VCaP (cell line): ENCODE results near the gene GYS2.
"Not testable (repeated sequence)": the region's sequence is repeated elsewhere in the genome, so short reads cannot be mapped to it uniquely, and the experiment has no call there.

Source experiments
- H3K27ac ChIP-seq: fragments of 450-650 bp; 2 replicates; pipeline ENCODE4 v1.5.1; 2017
- TF ChIP-seq, protein P1 (sequence below): fragments of 450-650 bp; conservative IDR thresholded peaks from 2 replicates; pipeline ENCODE4 v1.5.1; 2017; ENCODE audit warnings: mild to moderate bottlenecking, moderate library complexity

Gene GYS2

DNA sequence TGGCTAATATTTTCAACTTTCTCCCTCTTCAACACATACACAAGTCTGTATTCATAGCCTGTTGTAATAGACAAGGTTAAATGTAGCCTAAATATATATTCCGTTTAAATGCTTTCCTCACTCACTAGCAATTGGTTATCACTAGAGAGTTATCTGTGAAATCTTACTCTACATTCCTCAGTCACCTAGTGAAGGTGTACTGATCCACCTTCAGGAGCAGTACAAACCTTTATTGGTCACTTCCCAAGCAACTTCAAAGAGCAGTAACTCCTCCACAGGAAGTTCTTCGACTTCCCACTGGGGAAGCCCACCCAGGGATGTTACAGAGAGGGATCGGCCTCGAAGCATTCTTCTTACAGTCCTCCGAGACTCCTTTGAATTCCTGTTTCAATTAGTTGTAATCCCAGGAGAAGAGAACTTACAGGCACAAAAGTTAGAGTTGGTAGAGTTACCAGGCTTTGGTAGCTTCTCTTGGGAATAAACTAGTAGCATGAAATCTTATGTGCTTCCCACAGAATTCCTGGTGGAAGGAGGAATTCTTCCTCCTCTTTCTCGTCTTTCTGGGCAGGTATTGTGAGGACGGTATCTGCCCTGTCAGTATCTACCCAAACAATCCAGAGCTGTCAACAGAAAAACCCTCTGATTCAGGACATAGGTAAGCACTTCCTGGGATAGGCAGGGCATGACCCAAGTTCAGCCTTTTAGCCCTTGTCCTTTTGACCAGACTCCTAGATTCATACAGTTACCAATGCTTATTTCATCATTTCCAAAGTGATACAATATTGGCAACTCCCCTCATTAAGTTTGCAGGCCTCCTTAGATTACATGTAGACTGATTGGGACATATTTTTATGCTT is at the start of gene GYS2:
Gene GYS2, minus strand, starts transcription at position 603 of the 857 bp plus-strand sequence. Its CDS starts 255 bp downstream, at position 348.
- H3K27ac ChIP-seq, result no peak within 1 kb of the TSS
- TF ChIP-seq, protein P1, sequence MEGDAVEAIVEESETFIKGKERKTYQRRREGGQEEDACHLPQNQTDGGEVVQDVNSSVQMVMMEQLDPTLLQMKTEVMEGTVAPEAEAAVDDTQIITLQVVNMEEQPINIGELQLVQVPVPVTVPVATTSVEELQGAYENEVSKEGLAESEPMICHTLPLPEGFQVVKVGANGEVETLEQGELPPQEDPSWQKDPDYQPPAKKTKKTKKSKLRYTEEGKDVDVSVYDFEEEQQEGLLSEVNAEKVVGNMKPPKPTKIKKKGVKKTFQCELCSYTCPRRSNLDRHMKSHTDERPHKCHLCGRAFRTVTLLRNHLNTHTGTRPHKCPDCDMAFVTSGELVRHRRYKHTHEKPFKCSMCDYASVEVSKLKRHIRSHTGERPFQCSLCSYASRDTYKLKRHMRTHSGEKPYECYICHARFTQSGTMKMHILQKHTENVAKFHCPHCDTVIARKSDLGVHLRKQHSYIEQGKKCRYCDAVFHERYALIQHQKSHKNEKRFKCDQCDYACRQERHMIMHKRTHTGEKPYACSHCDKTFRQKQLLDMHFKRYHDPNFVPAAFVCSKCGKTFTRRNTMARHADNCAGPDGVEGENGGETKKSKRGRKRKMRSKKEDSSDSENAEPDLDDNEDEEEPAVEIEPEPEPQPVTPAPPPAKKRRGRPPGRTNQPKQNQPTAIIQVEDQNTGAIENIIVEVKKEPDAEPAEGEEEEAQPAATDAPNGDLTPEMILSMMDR, result no peak

DNA sequence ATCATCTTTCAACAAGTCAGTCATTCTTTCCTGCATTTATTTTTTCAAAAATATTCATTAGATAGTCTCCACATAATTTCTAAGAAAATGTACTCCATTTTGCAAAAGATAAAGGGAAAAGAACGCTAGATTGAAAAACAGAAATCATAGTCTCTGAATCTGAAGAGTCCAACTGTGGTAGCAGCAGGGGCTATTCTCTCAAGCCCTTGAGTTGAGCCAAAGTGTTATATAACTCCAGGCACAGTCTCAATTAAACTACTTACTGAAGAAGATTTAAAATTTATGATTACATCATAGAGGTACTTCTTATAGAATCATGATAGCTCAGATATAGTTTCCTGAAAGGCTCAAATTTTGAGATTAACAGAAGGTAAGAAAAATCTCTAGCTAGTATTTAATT is 47.2 kb upstream of the GYS2 start:
- TF ChIP-seq, protein P1, result no peak

DNA sequence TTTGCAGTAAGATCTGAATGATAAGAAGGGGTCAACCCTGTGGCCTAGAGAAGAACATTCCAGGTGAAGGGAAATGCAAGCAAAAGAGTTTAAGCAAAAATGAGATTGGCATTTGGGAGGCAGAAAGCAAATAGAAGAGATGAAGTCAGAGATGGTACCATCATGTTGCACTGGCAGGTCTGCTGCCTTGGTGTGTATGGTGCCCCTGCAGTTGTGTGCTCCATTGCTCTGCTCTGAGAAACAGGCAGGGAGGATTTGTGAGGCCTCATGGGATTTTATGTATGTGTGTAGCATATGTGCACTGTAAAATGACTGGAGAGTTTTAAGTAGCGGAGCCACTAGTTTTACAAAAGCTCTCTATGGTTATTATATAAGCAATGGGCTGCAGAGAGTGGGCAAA is 46.4 kb upstream of the GYS2 start:
- peak overlapping the region; percentile 4; the same call in 1 of the 2 replicates for H3K27ac ChIP-seq
- TF ChIP-seq, protein P1, result no peak

More for the DNA sequence above, 47.2 kb upstream of the GYS2 start:
- H3K27ac ChIP-seq, result peak overlapping the region; percentile 4; the same call in 1 of the 2 replicates

DNA sequence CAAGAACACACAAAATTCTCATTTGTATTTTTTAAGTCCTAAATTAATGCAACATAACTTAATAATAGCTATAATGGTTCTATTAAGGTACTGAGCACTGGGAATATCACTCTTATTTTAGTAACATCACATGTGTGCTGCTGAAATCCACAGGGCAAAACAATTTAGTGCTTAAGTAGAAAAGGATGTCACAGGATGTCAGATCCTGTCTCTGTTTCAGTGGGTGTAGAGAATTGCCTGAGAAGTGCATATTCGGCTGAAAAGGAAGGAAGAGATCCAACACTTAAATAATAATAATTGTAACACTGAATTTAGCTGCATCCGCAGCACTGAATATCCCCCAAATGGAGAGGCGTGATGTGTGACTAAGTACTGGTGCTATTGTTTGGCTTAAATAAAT is 44.4 kb upstream of the GYS2 start:
- H3K27ac ChIP-seq, result no peak overlapping the region
- TF ChIP-seq, protein P1, result no peak

DNA sequence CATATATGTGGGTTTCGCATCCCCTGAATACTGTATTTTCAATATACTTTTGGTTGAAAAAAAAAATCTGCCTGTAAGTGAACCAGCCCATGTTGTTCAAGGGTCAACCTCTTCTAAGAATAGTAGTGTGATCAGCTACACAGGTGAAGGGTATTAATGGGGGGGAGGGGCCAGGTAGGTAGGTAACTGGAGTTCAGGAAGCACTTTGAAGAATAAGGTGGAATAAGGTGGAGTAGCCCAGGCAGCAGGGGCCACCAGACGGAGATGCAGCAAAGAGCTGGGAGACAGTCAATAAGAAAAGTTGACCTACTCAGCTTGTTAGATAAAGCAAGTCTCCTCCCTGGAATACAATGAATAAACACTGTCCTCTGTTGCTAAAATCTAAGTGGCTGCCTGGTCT is 43.7 kb upstream of the GYS2 start:
- H3K27ac ChIP-seq, result no peak overlapping the region
- TF ChIP-seq, protein P1, result no peak

DNA sequence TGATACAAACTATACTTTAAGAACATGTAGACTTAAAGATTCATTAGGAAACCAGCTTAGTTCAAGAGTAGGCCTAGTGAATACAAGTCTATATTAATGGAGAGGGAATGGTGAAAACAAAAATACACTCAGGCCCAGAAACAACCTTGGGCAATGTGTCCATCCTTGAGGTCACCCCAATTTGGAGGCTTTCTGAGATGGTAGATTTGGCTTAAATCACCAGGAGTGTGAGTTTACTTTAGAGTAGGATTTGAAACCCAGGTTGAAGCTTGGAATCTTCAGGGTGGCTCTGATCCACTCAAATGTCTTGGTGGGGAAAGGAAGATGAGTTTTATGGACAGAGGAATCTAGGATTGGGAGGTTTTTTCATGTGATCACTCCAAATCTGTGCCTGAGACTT is 42.5 kb upstream of the GYS2 start:
- H3K27ac ChIP-seq, result no peak overlapping the region
- TF ChIP-seq, protein P1, result no peak

DNA sequence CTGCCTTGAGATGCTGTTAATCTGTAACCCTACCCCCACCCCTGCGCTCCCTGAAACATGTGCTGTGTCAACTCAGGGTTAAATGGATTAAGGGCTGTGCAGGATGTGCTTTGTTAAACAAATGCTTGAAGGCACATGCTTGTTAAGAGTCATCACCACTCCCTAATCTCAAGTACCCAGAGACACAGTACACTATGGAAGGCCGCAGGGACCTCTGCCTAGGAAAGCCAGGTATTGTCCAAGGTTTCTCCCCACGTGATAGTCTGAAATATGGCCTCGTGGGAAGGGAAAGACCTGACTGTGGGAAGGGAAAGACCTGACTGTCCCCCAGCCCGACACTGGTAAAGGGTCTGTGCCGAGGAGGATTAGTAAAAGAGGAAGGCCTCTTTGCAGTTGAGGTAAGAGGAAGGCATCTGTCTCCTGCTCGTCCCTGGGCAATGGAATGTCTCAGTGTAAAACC is 40.4 kb upstream of the GYS2 start:
- not testable (repeated sequence) for H3K27ac ChIP-seq

DNA sequence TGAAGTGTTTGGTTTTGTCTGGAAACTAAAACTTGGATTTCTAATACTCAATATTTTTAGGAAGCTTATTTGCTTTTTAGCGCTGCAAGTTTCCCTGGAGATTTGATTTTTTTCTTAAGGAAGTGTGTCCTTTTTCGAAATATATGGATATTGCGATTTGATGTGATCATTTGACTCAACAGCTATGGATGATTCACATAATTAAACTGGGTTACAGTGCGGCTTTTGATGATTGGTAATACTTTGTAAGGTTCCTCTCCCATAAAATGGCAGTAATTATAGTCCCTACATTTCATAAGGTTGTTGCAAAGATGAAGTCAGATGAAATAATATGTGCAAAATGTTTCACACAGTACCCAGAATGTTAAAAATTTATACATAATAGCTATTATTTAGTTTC is 39.9 kb upstream of the GYS2 start:
- H3K27ac ChIP-seq, result no peak overlapping the region
- TF ChIP-seq, protein P1, result no peak
